Suppressor macrophage (primary cell): ENCODE measurements around the gene CNNM4.

Experiments
- DNase-seq, 4 experiments: peaks; one replicate each; pipeline ENCODE4 v3.0.0-alpha.2; 2020 to 2022

The CNNM4 gene

GRCh38 chr2:96860065-96861029 lies 99.6 kb downstream of the CNNM4 start:
- DNase-seq, result peak in 1 of 4 experiments; percentile 37

- DNase-seq, result no peak
These were observed 100.4 kb downstream of the CNNM4 start for GRCh38 chr2:96861074-96861473.
